Inflammatory macrophage treated with lipopolysaccharide for 1 hour (primary cell): ENCODE results near the gene FAM114A1.

Experiments used
- DNase-seq, 2 donors: peaks; one replicate each; pipeline ENCODE4 v3.0.0-alpha.2; 2020 to 2022

Gene FAM114A1

GRCh38 chr4:38859501-38859900 is 8.1 kb upstream of the FAM114A1 start:
- no peak for DNase-seq

- DNase-seq = peak; percentile 57 to 83
These were observed 6.7 kb upstream of the FAM114A1 start for GRCh38 chr4:38860788-38861424.

- no peak for DNase-seq
These were observed 5.8 kb upstream of the FAM114A1 start for GRCh38 chr4:38861791-38862190.

- no peak for DNase-seq
These were observed 2.2 kb upstream of the FAM114A1 start for GRCh38 chr4:38865445-38865844.

GRCh38 chr4:38866973-38867477 is 581 bp upstream of the FAM114A1 start:
- no peak for DNase-seq

- DNase-seq = no peak
These were observed 704 bp downstream of the FAM114A1 start for GRCh38 chr4:38868059-38868960.

GRCh38 chr4:38869511-38869910 is 1.9 kb downstream of the FAM114A1 start:
- DNase-seq = no peak

GRCh38 chr4:38870098-38870808 is 2.6 kb downstream of the FAM114A1 start:
- DNase-seq = no peak

- no peak for DNase-seq
These were observed 4.0 kb downstream of the FAM114A1 start for GRCh38 chr4:38871593-38871992.

- DNase-seq = no peak
These were observed 5.0 kb downstream of the FAM114A1 start for GRCh38 chr4:38872620-38873019.

GRCh38 chr4:38873290-38873944 is 5.8 kb downstream of the FAM114A1 start:
- no peak for DNase-seq

GRCh38 chr4:38876636-38877035 is 9.0 kb downstream of the FAM114A1 start:
- DNase-seq = no peak

- no peak for DNase-seq
These were observed 16.6 kb downstream of the FAM114A1 start for GRCh38 chr4:38884254-38884653.

GRCh38 chr4:38889143-38889542 is 21.5 kb downstream of the FAM114A1 start:
- DNase-seq = peak; percentile 41 to 54

GRCh38 chr4:38891051-38891983 is 23.7 kb downstream of the FAM114A1 start:
- DNase-seq = no peak

GRCh38 chr4:38894322-38894982 is 26.8 kb downstream of the FAM114A1 start:
- no peak for DNase-seq

GRCh38 chr4:38896940-38897339 is 29.3 kb downstream of the FAM114A1 start:
- DNase-seq = no peak

- DNase-seq = no peak
These were observed 30.6 kb downstream of the FAM114A1 start for GRCh38 chr4:38898245-38898644.

- DNase-seq = no peak
These were observed 34.6 kb downstream of the FAM114A1 start for GRCh38 chr4:38902221-38902620.

- DNase-seq = peak; percentile 47 to 57
These were observed 35.1 kb downstream of the FAM114A1 start for GRCh38 chr4:38902695-38903094.

- no peak for DNase-seq
These were observed 36.6 kb downstream of the FAM114A1 start for GRCh38 chr4:38904090-38904666.
